ENCODE results near the gene THRB.

THRB gene

GRCh38 chr3:24514119-24514518 lies 19.5 kb upstream of the THRB start:
- no peak for TF ChIP-seq CTCF (IDR thresholded peaks at IDR 0.05; ENCODE audit: insufficient read depth, low read depth, low read length, missing control alignments)
- no peak for DNase-seq (ENCODE audit: low read depth)
- H3K4me3 ChIP-seq (ENCODE audit: low read length) = no peak overlapping the region

GRCh38 chr3:24513463-24513862 lies 18.8 kb upstream of the THRB start:
- no peak for TF ChIP-seq CTCF (IDR thresholded peaks at IDR 0.05; ENCODE audit: insufficient read depth, low read depth, low read length, missing control alignments)
- DNase-seq (ENCODE audit: low read depth) = no peak
- H3K4me3 ChIP-seq (ENCODE audit: low read length) = no peak overlapping the region

- TF ChIP-seq CTCF (IDR thresholded peaks at IDR 0.05; ENCODE audit: insufficient read depth, low read depth, low read length, missing control alignments) = no peak
- DNase-seq (ENCODE audit: low read depth) = no peak
- no peak overlapping the region for H3K4me3 ChIP-seq (ENCODE audit: low read length)
These were observed 18.0 kb upstream of the THRB start for GRCh38 chr3:24512564-24513197.

- H3K4me3 ChIP-seq (ENCODE audit: low read length) = no peak overlapping the region
- DNase-seq (ENCODE audit: low read depth) = peak; percentile 53
- no peak for TF ChIP-seq CTCF (IDR thresholded peaks at IDR 0.05; ENCODE audit: insufficient read depth, low read depth, low read length, missing control alignments)
These were observed 15.5 kb upstream of the THRB start for GRCh38 chr3:24510030-24510648.

GRCh38 chr3:24508423-24508839 lies 13.8 kb upstream of the THRB start:
- DNase-seq (ENCODE audit: low read depth) = peak; percentile 78
- no peak for TF ChIP-seq CTCF (IDR thresholded peaks at IDR 0.05; ENCODE audit: insufficient read depth, low read depth, low read length, missing control alignments)
- H3K4me3 ChIP-seq (ENCODE audit: low read length) = no peak overlapping the region

- no peak for TF ChIP-seq CTCF (IDR thresholded peaks at IDR 0.05; ENCODE audit: insufficient read depth, low read depth, low read length, missing control alignments)
- no peak overlapping the region for H3K4me3 ChIP-seq (ENCODE audit: low read length)
- DNase-seq (ENCODE audit: low read depth) = no peak
These were observed 13.2 kb upstream of the THRB start for GRCh38 chr3:24507776-24508422.
